ENCODE data around the gene MPRIP.
"Not testable (repeated sequence)": the region's sequence is repeated elsewhere in the genome, so short reads cannot be mapped to it uniquely, and the experiment has no call there.

- TF ChIP-seq POLR2A, POLR2AphosphoS5, CTCF (IDR thresholded peaks at IDR 0.05): not testable (repeated sequence)
Measured at GRCh38 chr17:17010545-17011034, 31.7 kb upstream of the MPRIP start.

Measured in sigmoid colon (tissue), 4 donors.